ENCODE data around the gene TIGD2. TPM values are rescaled to one million over a fixed set of nuclear protein-coding genes. Genes with fewer than 3 reads are reported as not detected.

Gene TIGD2
- total and polyA plus RNA-seq, 10 donors: 2.2 to 8.0 (median 5.3) TPM

GRCh38 chr4:89121387-89122068 lies 10.2 kb downstream of the TIGD2 start:
- no peak for DNase-seq
- WGBS, 5 donors: 72 to 89% (median 86%) methylated on average over 3 of the region's 3 CpGs
- H3K4me3 ChIP-seq: no peak overlapping the region
- H3K27me3 ChIP-seq (replicated peaks in 1 of 7): no peaks in the 10 kb centered on the region
- no peak overlapping the region for H3K27ac ChIP-seq
- intact Hi-C loops (cut with DNase I; ENCODE audit: low total_unique reads): no loop called here
- TF ChIP-seq POLR2A (IDR thresholded peaks at IDR 0.05): no peak
- no peak for TF ChIP-seq POLR2AphosphoS5 (IDR thresholded peaks at IDR 0.05)
- no peak for TF ChIP-seq CTCF (IDR thresholded peaks at IDR 0.05 in 8 of 11, conservative IDR thresholded peaks at IDR 0.05 in 3 of 11)
- H3K4me1 ChIP-seq: no peaks in the 10 kb centered on the region
- no peaks in the 10 kb centered on the region for H3K36me3 ChIP-seq
- no peaks in the 10 kb centered on the region for H3K9me3 ChIP-seq

- Histone ChIP-seq H3K27ac (no peak overlapping the region), H3K4me1 (no peaks in the 10 kb centered on the region), H3K4me3 (no peak overlapping the region), H3K9me3 (no peaks in the 10 kb centered on the region), H3K27me3 (replicated peaks in 1 of 7) (no peaks in the 10 kb centered on the region), H3K36me3 (no peaks in the 10 kb centered on the region)
- WGBS, 5 donors: 90 to 95% (median 94%) methylated on average over 5 of the region's 5 CpGs
- no peak for DNase-seq
- TF ChIP-seq POLR2AphosphoS5 (IDR thresholded peaks at IDR 0.05) (no peak), POLR2A (IDR thresholded peaks at IDR 0.05) (no peak), CTCF (IDR thresholded peaks at IDR 0.05 in 8 of 11, conservative IDR thresholded peaks at IDR 0.05 in 3 of 11) (no peak)
- intact Hi-C loops (cut with DNase I; ENCODE audit: low total_unique reads): no loop called here
Observed at GRCh38 chr4:89123451-89123851, 12.1 kb downstream of the TIGD2 start.

- Histone ChIP-seq H3K36me3 (no peaks in the 10 kb centered on the region), H3K9me3 (no peaks in the 10 kb centered on the region), H3K27ac (no peak overlapping the region), H3K4me1 (no peaks in the 10 kb centered on the region), H3K4me3 (no peak overlapping the region), H3K27me3 (replicated peaks in 1 of 7) (no peaks in the 10 kb centered on the region)
- intact Hi-C loops (cut with DNase I; ENCODE audit: low total_unique reads): no loop called here
- WGBS, 5 donors: 84 to 97% (median 90%) methylated on average over 3 of the region's 3 CpGs
- DNase-seq: no peak
- TF ChIP-seq POLR2A (IDR thresholded peaks at IDR 0.05): no peak
- TF ChIP-seq POLR2AphosphoS5 (IDR thresholded peaks at IDR 0.05): no peak
- no peak for TF ChIP-seq CTCF (IDR thresholded peaks at IDR 0.05 in 8 of 11, conservative IDR thresholded peaks at IDR 0.05 in 3 of 11)
Observed at GRCh38 chr4:89125901-89126782, 14.8 kb downstream of the TIGD2 start.

GRCh38 chr4:89129080-89129640 lies 17.8 kb downstream of the TIGD2 start:
- no peak for DNase-seq
- Histone ChIP-seq H3K27ac (no peak overlapping the region), H3K36me3 (no peaks in the 10 kb centered on the region), H3K27me3 (replicated peaks in 1 of 7) (no peaks in the 10 kb centered on the region), H3K4me3 (no peak overlapping the region), H3K9me3 (no peaks in the 10 kb centered on the region), H3K4me1 (no peaks in the 10 kb centered on the region)
- intact Hi-C loops (cut with DNase I; ENCODE audit: low total_unique reads): no loop called here
- TF ChIP-seq POLR2A (IDR thresholded peaks at IDR 0.05): no peak
- no peak for TF ChIP-seq POLR2AphosphoS5 (IDR thresholded peaks at IDR 0.05)
- no peak for TF ChIP-seq CTCF (IDR thresholded peaks at IDR 0.05 in 8 of 11, conservative IDR thresholded peaks at IDR 0.05 in 3 of 11)
- 90 to 97% (median 94%) methylated on average over 1 of the region's 1 CpG for WGBS, 5 donors

Data from spleen (tissue), 11 donors.